IMR-90 (cell line): Measurements from ENCODE around the gene DMXL2. TPM values are rescaled to one million over a fixed set of nuclear protein-coding genes. Genes with fewer than 3 reads are reported as not detected.
"Not testable (repeated sequence)": the region's sequence is repeated elsewhere in the genome, so short reads cannot be mapped to it uniquely, and the experiment has no call there.

Source experiments
- ATAC-seq: fragments of 200-7000 bp; cut with Tn5 transposase; 2 replicates; pipeline ENCODE4 v1.9.1; 2020; ENCODE audit warnings: low read depth, mild to moderate bottlenecking, moderate library complexity
- BruUV-seq: library from RNA; stranded (reverse); fragments of 400-500 nt; replicated peaks from 2 replicates; lab custom pipeline; 2021; lab: Mats Ljungman, UMichigan
- CTCF ChIA-PET: fragments of 300-600 bp; formaldehyde crosslinking; extraction: SDS; loops from one replicate; lab custom pipeline; 2021; ENCODE audit warnings: antibody characterized with exemption; lab: Yijun Ruan, JAX
- POLR2A ChIA-PET: fragments of 300-600 bp; sonication (Branson Sonifier 250); formaldehyde crosslinking; loops from one replicate; lab custom pipeline; 2022; ENCODE audit warnings: antibody characterized with exemption; ENCODE audit not compliant: unreplicated experiment; lab: Charles Lee
- DNase-seq: peaks from one replicate; pipeline ENCODE4 v3.0.0; 2013
- H2AFZ ChIP-seq: replicated peaks from 2 replicates; pipeline ENCODE3; 2013; ENCODE audit warnings: low read length, mild to moderate bottlenecking; ENCODE audit not compliant: poor library complexity
- H2AK5ac ChIP-seq: 2 replicates; pipeline ENCODE4 v1.6.1; 2013; ENCODE audit warnings: low read depth, low read length, inconsistent platforms
- H2AK9ac ChIP-seq: replicated peaks from 2 replicates; pipeline ENCODE3; 2013; ENCODE audit warnings: mild to moderate bottlenecking, low read depth, low read length, moderate library complexity; ENCODE audit not compliant: poor library complexity
- H2BK120ac ChIP-seq: 2 replicates; pipeline ENCODE4 v1.6.1; 2013; ENCODE audit warnings: low read depth, low read length, inconsistent platforms
- H2BK15ac ChIP-seq: 3 replicates; pipeline ENCODE4 v1.6.1; 2013; ENCODE audit warnings: low read depth, low read length, inconsistent platforms
- H2BK20ac ChIP-seq: 2 replicates; pipeline ENCODE4 v1.6.1; 2013; ENCODE audit warnings: low read depth, mild to moderate bottlenecking, inconsistent platforms, low read length, moderate library complexity
- H2BK5ac ChIP-seq: 2 replicates; pipeline ENCODE4 v1.6.1; 2013; ENCODE audit warnings: mild to moderate bottlenecking, low read depth, low read length, inconsistent platforms; ENCODE audit not compliant: poor library complexity, severe bottlenecking
- H3K14ac ChIP-seq: replicated peaks from 2 replicates; pipeline ENCODE4 v1.6.1; 2013; ENCODE audit warnings: low read depth, low read length, inconsistent platforms
- H3K18ac ChIP-seq: 2 replicates; pipeline ENCODE4 v1.6.1; 2013; ENCODE audit warnings: low read depth, low read length, control low read depth
- H3K23ac ChIP-seq: 2 replicates; pipeline ENCODE4 v1.6.1; 2013; ENCODE audit warnings: low read depth, low read length, inconsistent platforms
- H3K27ac ChIP-seq: 2 replicates; pipeline ENCODE4 v1.5.1; 2013; ENCODE audit warnings: mild to moderate bottlenecking, control low read depth, low read length; ENCODE audit not compliant: insufficient read depth
- H3K27me3 ChIP-seq: 2 replicates; pipeline ENCODE4 v1.6.1; 2013; ENCODE audit warnings: low read length; ENCODE audit not compliant: control insufficient read depth, insufficient read depth
- H3K36me3 ChIP-seq: 2 replicates; pipeline ENCODE4 v1.6.1; 2013; ENCODE audit warnings: low read length, mixed read lengths; ENCODE audit not compliant: control insufficient read depth, insufficient read depth
- H3K4ac ChIP-seq: 2 replicates; pipeline ENCODE4 v1.6.1; 2013; ENCODE audit warnings: low read depth, low read length, inconsistent platforms
- H3K4me1 ChIP-seq: 2 replicates; pipeline ENCODE4 v1.6.1; 2013; ENCODE audit warnings: low read length, mixed read lengths; ENCODE audit not compliant: control insufficient read depth, insufficient read depth
- H3K4me2 ChIP-seq: 2 replicates; pipeline ENCODE4 v1.6.1; 2013; ENCODE audit warnings: low read depth, mild to moderate bottlenecking, control low read depth, low read length, moderate library complexity
- H3K4me3 ChIP-seq: 2 replicates; pipeline ENCODE4 v1.5.1; 2013; ENCODE audit warnings: low read depth, mild to moderate bottlenecking, control low read depth, low read length, moderate library complexity; ENCODE audit not compliant: insufficient read depth
- H3K56ac ChIP-seq: 2 replicates; pipeline ENCODE4 v1.6.1; 2013; ENCODE audit warnings: low read length, inconsistent platforms; ENCODE audit not compliant: insufficient read depth; ENCODE audit errors: extremely low read depth
- H3K79me1 ChIP-seq, 2 experiments: 2 replicates each; pipeline ENCODE4 v1.6.1; 2013; ENCODE audit warnings: low read length in 2 of 2, inconsistent platforms in 1 of 2, low read depth in 1 of 2
- H3K9ac ChIP-seq: 2 replicates; pipeline ENCODE4 v1.6.1; 2013; ENCODE audit warnings: low read depth, low read length, control low read depth
- H3K9me1 ChIP-seq: 2 replicates; pipeline ENCODE4 v1.6.1; 2013; ENCODE audit warnings: low read length, inconsistent platforms; ENCODE audit not compliant: insufficient read depth
- H3K9me3 ChIP-seq: 2 replicates; pipeline ENCODE4 v1.6.1; 2013; ENCODE audit warnings: low read length; ENCODE audit not compliant: control insufficient read depth, insufficient read depth
- H4K20me1 ChIP-seq: 2 replicates; pipeline ENCODE4 v1.6.1; 2013; ENCODE audit warnings: low read length, inconsistent platforms; ENCODE audit not compliant: insufficient read depth
- H4K5ac ChIP-seq: 2 replicates; pipeline ENCODE4 v1.6.1; 2013; ENCODE audit warnings: mild to moderate bottlenecking, low read depth, low read length, control low read depth
- H4K8ac ChIP-seq, 2 experiments: 2 replicates each; pipeline ENCODE4 v1.6.1; 2013; ENCODE audit warnings: low read depth in 2 of 2, low read length in 2 of 2, control low read depth in 1 of 2, inconsistent platforms in 1 of 2
- H4K91ac ChIP-seq: 2 replicates; pipeline ENCODE4 v1.6.1; 2013; ENCODE audit warnings: low read depth, low read length, inconsistent platforms; ENCODE audit not compliant: insufficient read depth
- WGBS, 2 experiments: methylation state at CpG; one replicate each; pipeline versions ENCODE4 v1.1.5 to v1.1.7; 2013; ENCODE audit warnings: missing lambda C conversion rate in 2 of 2; ENCODE audit not compliant: insufficient read length in 1 of 2; ENCODE audit errors: extremely low coverage in 2 of 2; 5-methylcytosine and 5-hydroxymethylcytosine counted together
- dilution Hi-C: fragments of 300-500 bp; cut with HindIII; formaldehyde crosslinking; loops from one replicate; pipeline ENCODE4 v1.14.3; 2018; ENCODE audit warnings: low sequenced_read_pairs; ENCODE audit not compliant: unreplicated experiment
- in situ Hi-C: fragments of 300-500 bp; cut with MboI; formaldehyde crosslinking; loops from 3 replicates; pipeline ENCODE4 v1.14.3; 2019; ENCODE audit warnings: low sequenced_read_pairs, inconsistent platforms, mixed read lengths
- intact Hi-C: fragments of 100-400 bp; cut with micrococcal nuclease; formaldehyde crosslinking; loops from 2 replicates; pipeline ENCODE4 v1.10.0; 2022
- polyA plus RNA-seq, 3 experiments: library from polyadenylated mRNA; depleted of rRNA; stranded (reverse); fragments of >200 nt; gene quantifications; 2 replicates each; pipeline ENCODE4 v1.2.3, GENCODE V29; 2012; ENCODE audit warnings: low replicate concordance in 1 of 3
- total RNA-seq: library from RNA; depleted of rRNA; stranded (reverse); fragments of >200 nt; gene quantifications from 2 replicates; pipeline ENCODE4 v1.2.3, GENCODE V29; 2012

Gene DMXL2
- total and polyA plus RNA-seq, 2 of the 4 experiments (the other 2 are of a cell fraction), result 9.7 to 21.9 TPM

GRCh38 chr15:51423040-51423439 is 199.5 kb downstream of the DMXL2 start:
- H3K27ac ChIP-seq, H4K8ac ChIP-seq, DNase-seq, H3K4ac ChIP-seq, dilution Hi-C loops, POLR2A ChIA-PET, H3K4me2 ChIP-seq, H3K14ac ChIP-seq, H3K18ac ChIP-seq, H4K91ac ChIP-seq, H2BK20ac ChIP-seq, H3K4me1 ChIP-seq, H2AK9ac ChIP-seq, H3K56ac ChIP-seq, H4K5ac ChIP-seq, H3K23ac ChIP-seq, H3K27me3 ChIP-seq, H4K20me1 ChIP-seq, H3K4me3 ChIP-seq, H3K36me3 ChIP-seq, BruUV-seq, H3K79me1 ChIP-seq, H2BK120ac ChIP-seq, intact Hi-C loops, in situ Hi-C loops, H3K9me1 ChIP-seq, ATAC-seq, H3K9ac ChIP-seq, H2AFZ ChIP-seq, CTCF ChIA-PET, H2BK5ac ChIP-seq, H2AK5ac ChIP-seq, H3K9me3 ChIP-seq, H2BK15ac ChIP-seq: not testable (repeated sequence)
- WGBS, 2 experiments, result no CpG with 5 or more reads among the region's 16 CpGs
